ENCODE data around the gene GDPD3. TPM values are rescaled to one million over a fixed set of nuclear protein-coding genes. Genes with fewer than 3 reads are reported as not detected.

Gene GDPD3
- polyA plus RNA-seq, 1 donor (not counting 4 experiments of a cell fraction or from before 2014, with no cell fraction given): 1.1 TPM

GRCh38 chr16:30155188-30155587 lies 41.9 kb upstream of the GDPD3 start:
- Histone ChIP-seq H4K20me1 (ENCODE audit: control insufficient read depth, extremely low read depth, insufficient read depth, low read length) (no peaks in the 10 kb centered on the region), H3K4me1 (ENCODE audit: control insufficient read depth, extremely low read depth, insufficient read depth, low read length) (no peaks in the 10 kb centered on the region), H3K9me1 (ENCODE audit: control insufficient read depth, extremely low read depth, insufficient read depth, low read length) (no peaks in the 10 kb centered on the region), H3K27ac (ENCODE audit: control insufficient read depth, insufficient read depth, low read length) (no peak overlapping the region), H3K36me3 (ENCODE audit: control insufficient read depth in 2 of 2, extremely low read depth in 1 of 2, insufficient read depth in 2 of 2, low read length in 2 of 2) (no peaks in the 10 kb centered on the region), H3K9me3 (ENCODE audit: control insufficient read depth, low read depth, low read length) (no peaks in the 10 kb centered on the region), H3K4me2 (ENCODE audit: control insufficient read depth, extremely low read depth, insufficient read depth, low read depth, low read length) (no peak overlapping the region), H3K79me2 (ENCODE audit: control insufficient read depth, insufficient read depth, low read length) (no peaks in the 10 kb centered on the region), H3K27me3 (ENCODE audit: control insufficient read depth, extremely low read depth, insufficient read depth, low read length) (no peaks in the 10 kb centered on the region), H3K4me3 (ENCODE audit: control insufficient read depth in 2 of 3, extremely low read depth in 1 of 3, insufficient read depth in 2 of 3, low read depth in 1 of 3, low read length in 3 of 3) (no peak overlapping the region), H2AFZ (ENCODE audit: control insufficient read depth, low read length) (no peak overlapping the region), H3K9ac (ENCODE audit: control insufficient read depth, extremely low read depth, insufficient read depth, low read length) (no peak overlapping the region)
- DNase-seq (ENCODE audit: low read depth, low spot score): no peak
- dilution Hi-C loops (cut with MboI; ENCODE audit: extremely low pct_ligation_motif_present, low sequenced_read_pairs): no loop called here
- TF ChIP-seq CTCF (optimal IDR thresholded peaks at IDR 0.05 in 1 of 3, IDR thresholded peaks at IDR 0.05 in 1 of 3, conservative IDR thresholded peaks at IDR 0.05 in 1 of 3; ENCODE audit: extremely low read depth in 1 of 3, insufficient read depth in 2 of 3, low read length in 3 of 3) (no peak), EZH2 (IDR thresholded peaks at IDR 0.05; ENCODE audit: low read length) (no peak)
- no peak for FAIRE-seq

GRCh38 chr16:30152517-30152916 lies 39.2 kb upstream of the GDPD3 start:
- Histone ChIP-seq H4K20me1 (ENCODE audit: control insufficient read depth, extremely low read depth, insufficient read depth, low read length) (no peaks in the 10 kb centered on the region), H3K9me1 (ENCODE audit: control insufficient read depth, extremely low read depth, insufficient read depth, low read length) (no peaks in the 10 kb centered on the region), H3K79me2 (ENCODE audit: control insufficient read depth, insufficient read depth, low read length) (no peaks in the 10 kb centered on the region), H3K27ac (ENCODE audit: control insufficient read depth, insufficient read depth, low read length) (no peak overlapping the region), H3K9ac (ENCODE audit: control insufficient read depth, extremely low read depth, insufficient read depth, low read length) (no peak overlapping the region), H3K27me3 (ENCODE audit: control insufficient read depth, extremely low read depth, insufficient read depth, low read length) (no peaks in the 10 kb centered on the region), H3K4me2 (ENCODE audit: control insufficient read depth, extremely low read depth, insufficient read depth, low read depth, low read length) (no peak overlapping the region), H2AFZ (ENCODE audit: control insufficient read depth, low read length) (no peak overlapping the region), H3K4me3 (ENCODE audit: control insufficient read depth in 2 of 3, extremely low read depth in 1 of 3, insufficient read depth in 2 of 3, low read depth in 1 of 3, low read length in 3 of 3) (no peak overlapping the region), H3K36me3 (ENCODE audit: control insufficient read depth in 2 of 2, extremely low read depth in 1 of 2, insufficient read depth in 2 of 2, low read length in 2 of 2) (no peaks in the 10 kb centered on the region), H3K9me3 (ENCODE audit: control insufficient read depth, low read depth, low read length) (no peaks in the 10 kb centered on the region), H3K4me1 (ENCODE audit: control insufficient read depth, extremely low read depth, insufficient read depth, low read length) (no peaks in the 10 kb centered on the region)
- no peak for TF ChIP-seq EZH2 (IDR thresholded peaks at IDR 0.05; ENCODE audit: low read length)
- TF ChIP-seq CTCF (optimal IDR thresholded peaks at IDR 0.05 in 1 of 3, IDR thresholded peaks at IDR 0.05 in 1 of 3, conservative IDR thresholded peaks at IDR 0.05 in 1 of 3; ENCODE audit: extremely low read depth in 1 of 3, insufficient read depth in 2 of 3, low read length in 3 of 3): no peak
- dilution Hi-C loops (cut with MboI; ENCODE audit: extremely low pct_ligation_motif_present, low sequenced_read_pairs): no loop called here
- no peak for DNase-seq (ENCODE audit: low read depth, low spot score)
- FAIRE-seq: no peak

Measured in keratinocyte (primary cell).